ENCODE results near the gene ZNF385B. TPM values are rescaled to one million over a fixed set of nuclear protein-coding genes. Genes with fewer than 3 reads are reported as not detected.

The ZNF385B gene
- total and polyA plus RNA-seq, 4 donors = 13.5 to 70.8 (median 45.2) TPM

DNA sequence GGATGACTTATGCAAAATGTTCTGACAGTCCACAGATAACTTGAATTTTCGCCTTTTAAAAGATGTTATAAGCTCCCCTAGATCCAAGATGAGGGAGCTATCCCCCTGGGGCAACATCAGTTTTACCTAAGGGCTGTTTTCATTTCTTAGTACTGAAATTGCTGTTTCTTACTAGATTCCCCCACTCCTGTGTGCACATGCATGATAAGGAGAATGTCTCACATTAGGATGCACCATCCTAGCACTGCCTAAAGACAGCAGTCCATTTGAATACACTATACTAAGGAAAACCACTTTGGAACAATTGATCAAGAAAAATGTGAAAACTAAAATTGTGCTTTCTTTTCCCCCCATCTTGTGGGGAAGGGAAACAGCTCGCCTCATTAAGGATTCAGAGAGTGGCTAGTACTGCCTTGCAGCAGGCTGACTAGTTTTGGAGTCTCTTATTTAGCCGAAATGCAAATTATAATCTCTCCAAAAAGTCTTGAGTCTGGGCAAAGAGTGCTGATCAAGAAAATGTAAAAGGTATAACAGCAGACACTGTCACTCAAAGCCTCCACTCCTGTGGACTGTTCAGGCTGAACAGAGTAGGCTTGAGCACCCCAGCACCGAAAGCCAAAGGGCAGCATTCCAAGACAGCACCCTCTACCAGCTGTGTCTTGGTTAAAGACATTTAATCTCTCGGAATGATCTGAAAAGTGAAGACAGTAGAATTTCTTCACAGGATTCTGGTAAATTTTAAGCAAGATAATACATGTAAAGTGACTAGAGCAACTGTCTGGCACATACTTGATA lies 65.0 kb downstream of the ZNF385B start:
- H3K9me3 ChIP-seq (ENCODE audit: control insufficient read depth in 4 of 4, insufficient read depth in 3 of 4, low read length in 3 of 4) = no peaks in the 10 kb centered on the region
- 74 to 75% methylated on average over 5 of the region's 5 CpGs for WGBS, 2 donors
- no peak for TF ChIP-seq CTCF (IDR thresholded peaks at IDR 0.05; ENCODE audit: control extremely low read depth, extremely low read depth)

GRCh38 chr2:179793902-179794301 lies 67.5 kb downstream of the ZNF385B start:
- Histone ChIP-seq H3K4me1 (ENCODE audit: control insufficient read depth in 5 of 5, insufficient read depth in 5 of 5, low read length in 5 of 5) (no peaks in the 10 kb centered on the region), H3K27me3 (ENCODE audit: control insufficient read depth in 3 of 3, insufficient read depth in 3 of 3, low read length in 2 of 3) (no peaks in the 10 kb centered on the region), H3K4me3 (no peak overlapping the region), H3K9ac (ENCODE audit: insufficient read depth in 1 of 2, low read length in 2 of 2) (no peak overlapping the region), H3K36me3 (ENCODE audit: control insufficient read depth in 4 of 4, insufficient read depth in 4 of 4, low read length in 4 of 4) (no peaks in the 10 kb centered on the region), H3K9me3 (ENCODE audit: control insufficient read depth in 4 of 4, insufficient read depth in 3 of 4, low read length in 3 of 4) (no peaks in the 10 kb centered on the region), H3K27ac (ENCODE audit: low read depth in 1 of 2, low read length in 1 of 2) (no peak overlapping the region)
- ATAC-seq (ENCODE audit: insufficient read depth, low FRiP score) = no peak
- DNase-seq = no peak
- no peak for TF ChIP-seq CTCF (IDR thresholded peaks at IDR 0.05; ENCODE audit: control extremely low read depth, extremely low read depth)

More for the DNA sequence above, 65.0 kb downstream of the ZNF385B start:
- no peaks in the 10 kb centered on the region for H3K4me1 ChIP-seq (ENCODE audit: control insufficient read depth in 5 of 5, insufficient read depth in 5 of 5, low read length in 5 of 5)
- ATAC-seq (ENCODE audit: insufficient read depth, low FRiP score) (no peak), DNase-seq (no peak)
- H3K4me3 ChIP-seq = no peak overlapping the region
- no peaks in the 10 kb centered on the region for H3K27me3 ChIP-seq (ENCODE audit: control insufficient read depth in 3 of 3, insufficient read depth in 3 of 3, low read length in 2 of 3)
- H3K27ac ChIP-seq (ENCODE audit: low read depth in 1 of 2, low read length in 1 of 2) = no peak overlapping the region
- no peak overlapping the region for H3K9ac ChIP-seq (ENCODE audit: insufficient read depth in 1 of 2, low read length in 2 of 2)
- H3K36me3 ChIP-seq (ENCODE audit: control insufficient read depth in 4 of 4, insufficient read depth in 4 of 4, low read length in 4 of 4) = no peaks in the 10 kb centered on the region

GRCh38 chr2:179793238-179793637 lies 68.2 kb downstream of the ZNF385B start:
- Histone ChIP-seq H3K27me3 (ENCODE audit: control insufficient read depth in 3 of 3, insufficient read depth in 3 of 3, low read length in 2 of 3) (no peaks in the 10 kb centered on the region), H3K27ac (ENCODE audit: low read depth in 1 of 2, low read length in 1 of 2) (no peak overlapping the region), H3K9me3 (ENCODE audit: control insufficient read depth in 4 of 4, insufficient read depth in 3 of 4, low read length in 3 of 4) (no peaks in the 10 kb centered on the region), H3K9ac (ENCODE audit: insufficient read depth in 1 of 2, low read length in 2 of 2) (no peak overlapping the region), H3K36me3 (ENCODE audit: control insufficient read depth in 4 of 4, insufficient read depth in 4 of 4, low read length in 4 of 4) (no peaks in the 10 kb centered on the region), H3K4me1 (ENCODE audit: control insufficient read depth in 5 of 5, insufficient read depth in 5 of 5, low read length in 5 of 5) (no peaks in the 10 kb centered on the region), H3K4me3 (no peak overlapping the region)
- no peak for TF ChIP-seq CTCF (IDR thresholded peaks at IDR 0.05; ENCODE audit: control extremely low read depth, extremely low read depth)
- DNase-seq = no peak
- ATAC-seq (ENCODE audit: insufficient read depth, low FRiP score) = no peak
- WGBS, 2 donors = 85 to 90% methylated on average over 2 of the region's 2 CpGs

Measured in lung (tissue), 12 donors.